GM19025 (cell line): ENCODE results near the gene PODNL1.
"Not testable (repeated sequence)": the region's sequence is repeated elsewhere in the genome, so short reads cannot be mapped to it uniquely, and the experiment has no call there.

Source experiments
- ATAC-seq: cut with Tn5 transposase; IDR thresholded peaks from one replicate; pipeline ENCODE4 v1.9.1; 2021; ENCODE audit warnings: mild to moderate bottlenecking, low read depth, moderate library complexity; ENCODE audit not compliant: unreplicated experiment

Gene PODNL1

DNA sequence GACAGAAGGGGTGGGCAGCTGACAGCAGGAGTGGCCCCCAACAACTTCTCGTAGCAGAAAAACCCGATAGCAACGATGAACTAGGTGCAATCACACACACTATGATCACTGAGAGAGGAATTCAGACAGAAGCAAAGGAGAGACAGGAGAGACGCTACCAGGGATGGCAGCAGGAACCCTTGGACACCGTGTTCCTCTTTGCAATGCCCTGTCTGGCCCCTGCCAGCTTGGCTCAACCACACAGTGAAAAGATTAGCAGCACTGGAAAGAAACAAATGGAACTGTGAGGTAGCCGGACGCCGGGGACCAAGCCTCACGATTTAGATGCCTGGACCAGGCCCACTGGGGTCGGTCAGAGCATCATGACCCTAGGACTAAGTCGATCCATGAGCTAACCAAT lies 37.7 kb upstream of the PODNL1 start:
- no peak for ATAC-seq

GRCh38 chr19:13974073-13974472 lies 35.9 kb upstream of the PODNL1 start:
- ATAC-seq: no peak

GRCh38 chr19:13973479-13973878 lies 35.3 kb upstream of the PODNL1 start:
- ATAC-seq: not testable (repeated sequence)

- ATAC-seq: no peak
These were observed 34.3 kb upstream of the PODNL1 start for GRCh38 chr19:13972368-13973155.

GRCh38 chr19:13971868-13972267 lies 33.7 kb upstream of the PODNL1 start:
- not testable (repeated sequence) for ATAC-seq

GRCh38 chr19:13969897-13970296 lies 31.7 kb upstream of the PODNL1 start:
- ATAC-seq: no peak

- ATAC-seq: no peak
These were observed 30.8 kb upstream of the PODNL1 start for GRCh38 chr19:13968999-13969398.

- ATAC-seq: no peak
These were observed 30.2 kb upstream of the PODNL1 start for GRCh38 chr19:13968383-13968935.

GRCh38 chr19:13967206-13967605 lies 29.0 kb upstream of the PODNL1 start:
- ATAC-seq: not testable (repeated sequence)

DNA sequence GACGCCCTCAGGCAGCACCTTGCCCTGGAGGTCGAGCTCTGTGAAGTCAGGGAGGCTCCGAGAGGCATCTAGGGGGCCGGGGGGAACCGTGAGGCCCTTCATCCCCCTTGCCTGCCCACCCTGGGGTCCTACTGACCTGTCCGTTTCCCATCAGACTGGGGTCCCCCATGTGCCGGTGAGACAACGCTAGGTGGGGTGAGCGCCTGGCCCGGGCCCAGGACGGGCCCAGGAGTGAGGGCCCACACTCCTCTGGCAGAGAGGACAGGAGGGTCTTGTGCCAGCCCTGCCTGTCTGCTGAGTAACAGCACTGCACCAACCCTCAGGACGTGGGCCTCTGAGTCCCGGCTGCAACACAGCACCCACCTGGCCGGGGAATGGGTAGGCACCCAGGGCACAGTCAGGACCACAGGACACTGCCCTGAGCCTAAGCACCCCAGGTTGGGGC lies 28.5 kb upstream of the PODNL1 start:
- no peak for ATAC-seq

- no peak for ATAC-seq
These were observed 27.9 kb upstream of the PODNL1 start for GRCh38 chr19:13965926-13966683.

GRCh38 chr19:13965377-13965896 lies 27.2 kb upstream of the PODNL1 start:
- no peak for ATAC-seq

DNA sequence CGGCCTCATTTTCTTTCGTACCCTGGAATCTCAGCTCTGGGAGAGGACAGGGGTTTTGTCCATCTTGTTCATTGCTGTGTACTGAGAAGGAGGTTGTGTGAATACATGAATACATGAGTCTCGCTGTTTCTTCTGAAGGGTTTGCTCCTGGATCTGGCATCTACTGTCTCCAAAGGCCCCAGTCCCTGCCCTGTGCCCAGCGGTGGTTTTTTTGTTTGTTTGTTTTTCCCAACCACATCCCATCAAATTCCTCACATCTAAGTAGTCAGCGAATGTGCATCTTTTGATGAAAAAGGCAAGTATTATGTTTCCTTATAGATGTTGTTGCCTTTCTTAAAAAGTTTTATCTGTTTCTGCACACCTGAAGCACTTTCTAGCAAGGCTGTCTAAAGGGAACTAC lies 26.6 kb upstream of the PODNL1 start:
- no peak for ATAC-seq

DNA sequence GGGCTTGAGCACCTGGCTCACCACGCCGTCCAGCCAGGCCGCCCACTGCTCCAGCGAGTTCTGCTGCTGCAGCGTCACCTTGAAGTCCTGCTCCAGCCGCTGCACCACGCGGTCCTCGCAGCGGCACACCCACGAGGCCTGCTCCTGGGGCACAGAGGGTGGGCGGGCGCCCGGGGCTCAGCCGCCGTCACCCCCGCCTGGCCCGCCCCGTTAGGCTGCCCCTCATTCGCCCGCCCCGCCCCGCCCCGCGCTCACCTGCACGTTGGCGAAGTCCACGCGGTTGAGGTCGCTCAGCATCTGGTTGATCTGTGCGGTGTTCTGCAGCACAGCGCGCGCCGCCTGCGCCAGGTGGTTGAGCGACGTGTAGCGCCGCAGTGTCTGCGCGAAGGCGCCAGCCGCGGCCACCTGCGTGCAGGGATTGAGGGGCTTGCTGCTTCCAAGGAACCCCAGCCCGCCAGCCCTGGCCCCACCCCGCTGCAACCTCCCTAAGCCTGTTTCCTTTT lies 25.4 kb upstream of the PODNL1 start:
- no peak for ATAC-seq

GRCh38 chr19:13962699-13963602 lies 24.7 kb upstream of the PODNL1 start:
- ATAC-seq: no peak

DNA sequence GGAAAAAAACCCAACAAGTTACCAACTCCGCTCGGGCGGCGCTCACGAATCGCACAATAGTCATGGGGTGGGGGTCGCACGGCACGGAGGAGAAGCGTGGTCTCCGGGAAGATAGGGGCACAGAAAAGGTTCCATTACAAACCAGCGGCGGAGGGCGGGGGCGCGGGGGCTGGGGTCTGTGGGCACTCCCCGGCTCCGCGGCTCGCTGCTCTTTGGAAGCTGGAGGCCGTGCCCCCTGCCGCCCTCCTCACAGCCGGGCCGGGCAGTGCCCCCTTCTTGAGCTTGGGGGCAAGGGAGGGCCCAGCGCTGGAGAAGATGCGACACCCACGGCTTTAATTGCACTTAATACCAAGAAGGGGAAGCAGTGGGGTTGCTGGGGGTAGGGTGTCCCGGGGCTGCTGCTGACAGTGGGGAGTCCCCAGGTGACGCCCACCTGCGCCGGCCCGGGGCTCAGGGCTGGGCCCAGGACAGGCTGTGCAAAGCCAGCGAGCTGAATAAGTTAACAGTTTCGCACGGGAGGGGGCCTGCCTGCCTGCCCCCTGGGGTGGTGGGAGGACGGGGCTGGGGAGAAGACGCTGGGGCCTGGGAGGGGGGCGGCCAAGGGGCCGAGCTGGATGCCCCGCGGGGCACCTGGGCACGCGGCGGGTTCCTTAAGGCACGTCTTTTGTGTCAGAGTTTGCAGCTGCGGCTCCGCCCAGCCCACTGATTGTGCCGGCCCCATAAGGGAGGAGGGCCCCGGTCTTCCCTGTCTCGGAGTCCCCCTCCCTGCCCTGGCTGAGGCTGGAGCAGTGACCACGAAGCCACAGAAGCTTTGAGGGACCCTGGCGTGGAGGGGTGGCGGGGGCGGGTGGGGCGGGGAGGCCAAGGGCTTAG lies 23.8 kb upstream of the PODNL1 start:
- ATAC-seq: no peak

DNA sequence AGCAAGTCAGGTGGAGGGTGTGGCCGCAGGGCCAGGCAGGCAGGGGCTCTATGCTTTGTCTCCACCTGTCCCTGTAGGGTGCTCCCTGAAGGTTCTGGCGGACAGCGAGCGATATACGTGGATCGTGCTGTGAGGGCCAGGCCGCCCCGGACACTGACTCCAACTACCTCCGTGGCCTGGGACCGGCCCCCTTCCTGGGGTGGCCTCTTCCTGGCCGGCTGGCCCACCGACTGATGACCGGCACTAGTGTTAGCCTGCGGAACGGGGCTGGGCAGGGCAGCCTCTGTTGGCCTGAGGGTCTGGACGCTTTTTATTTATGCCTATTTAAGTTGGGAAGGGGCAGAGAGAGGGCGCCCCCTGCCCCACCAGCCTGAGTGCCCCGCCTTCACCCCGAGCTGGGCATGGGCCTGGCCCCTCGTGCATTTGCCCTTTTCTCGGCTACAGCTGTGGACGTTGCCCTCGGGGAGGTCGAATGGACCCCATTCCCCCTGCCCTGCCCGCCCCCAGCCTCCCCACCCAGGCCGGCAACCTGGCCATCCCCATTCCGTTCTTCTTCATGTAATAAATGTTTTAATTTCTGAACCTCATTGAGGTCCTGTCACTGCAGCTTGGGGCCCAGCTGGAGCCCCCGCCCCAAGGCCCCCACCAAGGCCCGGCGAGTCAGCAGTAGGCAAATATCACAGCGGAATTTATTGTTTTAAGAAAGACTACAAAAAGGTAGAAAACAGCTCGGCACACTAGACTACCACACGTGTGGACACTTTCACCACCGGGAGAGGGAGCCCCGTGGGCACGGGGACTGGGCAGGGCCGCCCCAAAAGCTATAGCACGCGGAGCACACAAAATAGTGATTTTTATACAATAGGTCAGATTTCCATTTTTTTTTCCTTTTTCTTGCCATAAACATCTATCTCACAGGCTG lies 22.9 kb upstream of the PODNL1 start:
- no peak for ATAC-seq
